Measurements from ENCODE around the gene CLPSL2. TPM values are rescaled to one million over a fixed set of nuclear protein-coding genes. Genes with fewer than 3 reads are reported as not detected.

The CLPSL2 gene
- total RNA-seq, 4 donors from 2014 or later: not detected

DNA sequence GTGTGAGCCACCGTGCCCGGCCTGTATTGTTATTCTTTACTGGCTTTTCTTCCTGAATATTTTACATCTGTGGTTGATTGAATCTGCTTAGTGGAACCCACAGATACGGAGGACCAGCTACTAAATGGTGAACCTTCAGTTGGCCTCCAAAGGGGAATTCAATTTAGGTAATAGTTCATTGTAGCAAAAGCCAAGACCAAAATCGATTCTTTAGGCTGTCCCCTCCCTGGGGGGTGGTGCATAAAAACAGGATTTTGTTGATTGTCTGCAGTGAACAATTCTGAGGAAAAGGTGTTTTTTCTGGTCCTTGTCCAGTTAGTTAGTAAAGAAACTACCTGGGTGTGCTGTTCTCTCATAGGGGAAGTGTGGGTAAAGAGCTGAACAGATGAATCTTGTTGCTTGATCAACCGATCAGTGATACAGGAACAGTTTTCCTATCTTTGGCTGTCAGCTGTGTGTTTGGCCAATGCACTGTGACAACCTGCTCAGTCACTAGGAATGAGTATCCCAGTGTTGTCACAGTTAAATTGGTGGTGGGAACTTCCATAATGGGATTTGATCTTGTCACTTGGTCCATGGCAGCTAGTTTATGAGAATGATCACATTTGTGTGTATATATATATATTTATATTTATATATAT, 48.3 kb downstream of the CLPSL2 start:
- 80 to 83% methylated on average over 5 of the region's 5 CpGs for WGBS, 2 donors
- intact Hi-C loops (cut with DNase I; ENCODE audit: low total_unique reads): no loop called here
- no peak for TF ChIP-seq POLR2A (IDR thresholded peaks at IDR 0.05)
- TF ChIP-seq, protein P1, sequence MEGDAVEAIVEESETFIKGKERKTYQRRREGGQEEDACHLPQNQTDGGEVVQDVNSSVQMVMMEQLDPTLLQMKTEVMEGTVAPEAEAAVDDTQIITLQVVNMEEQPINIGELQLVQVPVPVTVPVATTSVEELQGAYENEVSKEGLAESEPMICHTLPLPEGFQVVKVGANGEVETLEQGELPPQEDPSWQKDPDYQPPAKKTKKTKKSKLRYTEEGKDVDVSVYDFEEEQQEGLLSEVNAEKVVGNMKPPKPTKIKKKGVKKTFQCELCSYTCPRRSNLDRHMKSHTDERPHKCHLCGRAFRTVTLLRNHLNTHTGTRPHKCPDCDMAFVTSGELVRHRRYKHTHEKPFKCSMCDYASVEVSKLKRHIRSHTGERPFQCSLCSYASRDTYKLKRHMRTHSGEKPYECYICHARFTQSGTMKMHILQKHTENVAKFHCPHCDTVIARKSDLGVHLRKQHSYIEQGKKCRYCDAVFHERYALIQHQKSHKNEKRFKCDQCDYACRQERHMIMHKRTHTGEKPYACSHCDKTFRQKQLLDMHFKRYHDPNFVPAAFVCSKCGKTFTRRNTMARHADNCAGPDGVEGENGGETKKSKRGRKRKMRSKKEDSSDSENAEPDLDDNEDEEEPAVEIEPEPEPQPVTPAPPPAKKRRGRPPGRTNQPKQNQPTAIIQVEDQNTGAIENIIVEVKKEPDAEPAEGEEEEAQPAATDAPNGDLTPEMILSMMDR (IDR thresholded peaks at IDR 0.05): no peak
- DNase-seq (ENCODE audit: low spot score in 2 of 2): no peak
- H3K4me3 ChIP-seq (ENCODE audit: low read depth, poor library complexity, severe bottlenecking): no peak overlapping the region

Other genes with a start within 250 kb of the CLPSL2 start
- gene FKBP5, start 87.7 kb upstream of the CLPSL2 start, total RNA-seq: 100 to 1,000 TPM; 166 to 278 (median 238) TPM
- under 1 TPM in 1 of 4 donors, not detected in 3; 0.52 TPM for gene ARMC12, start 39.6 kb upstream of the CLPSL2 start, total RNA-seq
- gene CLPSL1, start 4.4 kb downstream of the CLPSL2 start, total RNA-seq: not detected
- 1 to 10 TPM in 1 of 4 donors, not detected in 3; 1.0 TPM for gene CLPS, start 20.7 kb downstream of the CLPSL2 start, total RNA-seq
- gene LHFPL5, start 28.8 kb downstream of the CLPSL2 start, total RNA-seq: not detected
- gene SRPK1, start 144.5 kb downstream of the CLPSL2 start, total RNA-seq: 100 to 1,000 TPM in 3 of 4 donors, 10 to 100 TPM in 1; 98.3 to 145 (median 111) TPM
- gene SLC26A8, start 248.0 kb downstream of the CLPSL2 start, total RNA-seq: not detected

Measured in lower leg skin (tissue), 4 donors.